ENCODE data around the gene IL15RA.

- no peak for TF ChIP-seq ETV6 (CRISPR knock-in tag; IDR thresholded peaks at IDR 0.05)
- TF ChIP-seq USF1 (CRISPR knock-in tag; IDR thresholded peaks at IDR 0.05), result no peak
- no peak for TF ChIP-seq CTCF (IDR thresholded peaks at IDR 0.05)
- TF ChIP-seq ZSCAN18 (CRISPR knock-in tag; IDR thresholded peaks at IDR 0.05), result no peak
- no peak for TF ChIP-seq NFE2L1 (CRISPR knock-in tag; IDR thresholded peaks at IDR 0.05)
- TF ChIP-seq FOXJ3 (CRISPR knock-in tag; IDR thresholded peaks at IDR 0.05; ENCODE audit: borderline replicate concordance), result no peak
- no peak for TF ChIP-seq ATF2 (CRISPR knock-in tag; IDR thresholded peaks at IDR 0.05; ENCODE audit: borderline replicate concordance, low read depth)
- no peak for TF ChIP-seq FOXP4 (CRISPR knock-in tag; IDR thresholded peaks at IDR 0.05)
- TF ChIP-seq NFYB (CRISPR knock-in tag; conservative IDR thresholded peaks at IDR 0.05; ENCODE audit: low read depth), result no peak
- no peak for TF ChIP-seq ZNF121 (CRISPR knock-in tag; IDR thresholded peaks at IDR 0.05)
- TF ChIP-seq CBFB (CRISPR knock-in tag; IDR thresholded peaks at IDR 0.05; ENCODE audit: low read depth), result no peak
These were observed 12.6 kb downstream of the IL15RA start for GRCh38 chr10:5964736-5965135.

Measured in WTC11 (cell line).